Thymus (tissue), 11 donors: ENCODE results near the gene PRKG1. TPM values are rescaled to one million over a fixed set of nuclear protein-coding genes. Genes with fewer than 3 reads are reported as not detected.
"Not testable (repeated sequence)": the region's sequence is repeated elsewhere in the genome, so short reads cannot be mapped to it uniquely, and the experiment has no call there.

Source experiments
- DNase-seq, 9 donors: peaks; one replicate each; pipeline ENCODE4 v3.0.0-alpha.2; 2013; ENCODE audit warnings: low spot score in 9 of 9, low read depth in 6 of 9, missing footprints in 1 of 9
- H3K27ac ChIP-seq, 2 donors: one replicate each; pipeline ENCODE4 v1.5.1; 2013; ENCODE audit warnings: control low read depth in 1 of 2, low read depth in 1 of 2, low read length in 1 of 2, mild to moderate bottlenecking in 1 of 2, moderate library complexity in 1 of 2
- H3K27me3 ChIP-seq, 2 donors: one replicate each; pipeline ENCODE4 v1.5.1; 2013; ENCODE audit warnings: low read length in 1 of 2; ENCODE audit not compliant: control insufficient read depth in 2 of 2, insufficient read depth in 1 of 2
- H3K36me3 ChIP-seq, 2 donors: one replicate each; pipeline ENCODE4 v1.5.1; 2013; ENCODE audit warnings: low read length in 1 of 2, mild to moderate bottlenecking in 1 of 2, moderate library complexity in 1 of 2; ENCODE audit not compliant: control insufficient read depth in 2 of 2, insufficient read depth in 2 of 2
- H3K4me1 ChIP-seq, 2 donors: one replicate each; pipeline ENCODE4 v1.5.1; 2013; ENCODE audit warnings: low read length in 2 of 2; ENCODE audit not compliant: control insufficient read depth in 2 of 2, insufficient read depth in 2 of 2
- H3K4me3 ChIP-seq, 2 donors: one replicate each; pipeline ENCODE4 v1.5.1; 2013; ENCODE audit warnings: low read length in 2 of 2, control low read depth in 1 of 2, mild to moderate bottlenecking in 1 of 2
- H3K9me3 ChIP-seq, 2 donors: one replicate each; pipeline ENCODE4 v1.5.1; 2013; ENCODE audit warnings: low read length in 1 of 2, mild to moderate bottlenecking in 1 of 2; ENCODE audit not compliant: control insufficient read depth in 2 of 2, insufficient read depth in 1 of 2
- WGBS: extraction: QIAGEN DNeasy Blood & Tissue Kit; methylation state at CpG from one replicate; pipeline ENCODE4 v1.1.7; 2013; 5-methylcytosine and 5-hydroxymethylcytosine counted together
- polyA plus RNA-seq: library from polyadenylated mRNA; stranded (reverse); fragments of 200-250 nt; gene quantifications from one replicate; pipeline ENCODE4 v1.2.3, GENCODE V29; 2013
- total RNA-seq: library from RNA; stranded (reverse); fragments of 120-200 nt; gene quantifications from one replicate; pipeline ENCODE4 v1.2.4, GENCODE V29; 2013
- donor health status: healthy.

Gene PRKG1
- total and polyA plus RNA-seq, 2 donors: 2.5 to 7.4 TPM

- no peaks in the 10 kb centered on the region for H3K9me3 ChIP-seq
- H3K4me3 ChIP-seq: no peak overlapping the region
- no peak for DNase-seq
- H3K36me3 ChIP-seq: no peaks in the 10 kb centered on the region
- no peaks in the 10 kb centered on the region for H3K27me3 ChIP-seq
- H3K4me1 ChIP-seq: no peaks in the 10 kb centered on the region
- no peak overlapping the region for H3K27ac ChIP-seq
- 93% methylated on average over 2 of the region's 2 CpGs for WGBS
Measured at GRCh38 chr10:51188866-51189265, 114.6 kb downstream of the PRKG1 start.

DNA sequence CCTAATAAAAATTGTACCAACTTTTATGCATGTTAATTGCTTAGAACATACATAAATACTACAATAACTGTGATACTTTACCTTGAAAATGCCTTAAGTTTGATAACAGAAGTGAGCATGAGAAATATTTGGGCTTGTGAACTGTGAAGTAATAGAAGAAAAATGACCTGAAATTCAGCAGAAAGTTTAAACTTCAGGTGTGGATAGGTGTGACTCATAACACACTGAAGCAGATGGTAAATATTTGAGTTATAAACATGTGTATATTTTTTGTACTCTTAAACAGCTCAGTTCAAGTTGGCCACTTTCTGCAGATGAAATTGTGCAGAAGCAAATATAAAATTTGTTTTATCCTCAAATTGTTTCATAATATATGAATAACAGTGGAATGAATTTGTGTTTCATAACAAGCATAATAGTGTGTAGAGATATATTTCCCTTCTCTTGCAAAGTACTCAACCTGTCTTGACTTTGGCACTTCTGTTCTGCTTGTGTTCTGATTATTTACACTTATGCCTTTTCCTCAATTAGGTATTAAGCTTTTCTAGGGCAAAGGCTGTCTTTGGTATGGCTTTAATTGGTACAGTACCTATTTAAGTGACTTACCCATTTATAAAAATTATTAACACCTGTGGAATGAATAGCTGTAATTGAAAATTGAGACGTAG, 122.4 kb downstream of the PRKG1 start:
- no peak for DNase-seq
- H3K36me3 ChIP-seq: no peaks in the 10 kb centered on the region
- no peak overlapping the region for H3K27ac ChIP-seq
- no peak overlapping the region for H3K4me3 ChIP-seq
- WGBS: 96% methylated on average over 1 of the region's 1 CpG
- no peaks in the 10 kb centered on the region for H3K4me1 ChIP-seq
- no peaks in the 10 kb centered on the region for H3K9me3 ChIP-seq
- no peaks in the 10 kb centered on the region for H3K27me3 ChIP-seq

DNA sequence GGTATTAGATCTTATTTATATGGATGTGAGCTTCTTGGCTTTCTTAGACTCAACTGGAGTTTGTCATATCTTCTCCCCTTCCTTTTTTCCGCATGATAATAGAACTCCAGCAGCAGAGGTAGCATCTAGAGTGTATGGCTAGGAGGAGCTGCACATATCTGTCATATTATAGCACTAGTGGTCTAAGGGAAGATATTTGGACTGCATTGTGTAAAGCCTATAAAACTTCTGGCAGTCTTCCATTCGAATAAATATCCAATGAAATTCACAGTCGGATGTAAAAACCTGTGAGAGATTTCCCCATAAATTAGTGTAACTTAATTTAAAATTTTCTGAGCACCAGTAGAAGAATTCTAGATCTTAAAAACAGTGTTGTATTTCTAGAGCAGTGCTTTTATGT, 123.9 kb downstream of the PRKG1 start:
- H3K4me1 ChIP-seq: no peaks in the 10 kb centered on the region
- DNase-seq: no peak
- no peaks in the 10 kb centered on the region for H3K27me3 ChIP-seq
- WGBS: 92% methylated on average over 3 of the region's 3 CpGs
- no peak overlapping the region for H3K27ac ChIP-seq
- H3K9me3 ChIP-seq: no peaks in the 10 kb centered on the region
- no peak overlapping the region for H3K4me3 ChIP-seq
- H3K36me3 ChIP-seq: no peaks in the 10 kb centered on the region

- no peaks in the 10 kb centered on the region for H3K4me1 ChIP-seq
- no peak overlapping the region for H3K4me3 ChIP-seq
- no peak overlapping the region for H3K27ac ChIP-seq
- no peaks in the 10 kb centered on the region for H3K9me3 ChIP-seq
- 87% methylated on average over 1 of the region's 1 CpG for WGBS
- no peaks in the 10 kb centered on the region for H3K27me3 ChIP-seq
- no peak for DNase-seq
- H3K36me3 ChIP-seq: no peaks in the 10 kb centered on the region
Measured at GRCh38 chr10:51201947-51202346, 127.7 kb downstream of the PRKG1 start.

DNA sequence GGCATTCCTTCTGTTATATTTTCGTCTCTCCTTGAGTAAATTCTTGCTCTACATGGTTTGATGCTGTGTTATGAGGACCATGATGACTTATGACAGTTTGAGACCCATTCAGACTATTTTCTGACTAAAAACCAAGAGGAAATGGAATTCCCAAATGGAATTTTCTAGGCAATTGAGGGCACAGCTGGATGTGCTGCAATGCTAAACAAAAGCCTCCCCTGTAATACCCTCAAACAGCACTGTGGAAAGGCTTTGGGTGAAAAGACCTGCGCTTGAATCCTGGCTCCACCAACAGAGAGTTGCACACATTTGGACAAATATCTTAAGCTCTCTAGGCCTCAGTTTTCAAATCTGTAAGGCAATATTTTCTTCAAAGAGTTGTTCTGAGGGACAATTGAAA, 129.1 kb downstream of the PRKG1 start:
- WGBS: 93% methylated on average over 2 of the region's 2 CpGs

GRCh38 chr10:51204066-51204465, 129.8 kb downstream of the PRKG1 start:
- no peak for DNase-seq
- no peaks in the 10 kb centered on the region for H3K27me3 ChIP-seq
- H3K9me3 ChIP-seq: no peaks in the 10 kb centered on the region
- H3K4me1 ChIP-seq: no peaks in the 10 kb centered on the region
- 88% methylated on average over 2 of the region's 2 CpGs for WGBS
- H3K27ac ChIP-seq: no peak overlapping the region
- H3K4me3 ChIP-seq: no peak overlapping the region
- H3K36me3 ChIP-seq: no peaks in the 10 kb centered on the region

More for the DNA sequence above, 129.1 kb downstream of the PRKG1 start:
- DNase-seq: no peak
- Histone ChIP-seq H3K4me3 (no peak overlapping the region), H3K9me3 (no peaks in the 10 kb centered on the region), H3K36me3 (no peaks in the 10 kb centered on the region), H3K4me1 (no peaks in the 10 kb centered on the region), H3K27ac (no peak overlapping the region), H3K27me3 (no peaks in the 10 kb centered on the region)

GRCh38 chr10:51204701-51205100, 130.4 kb downstream of the PRKG1 start:
- no peaks in the 10 kb centered on the region for H3K27me3 ChIP-seq
- no peaks in the 10 kb centered on the region for H3K4me1 ChIP-seq
- H3K36me3 ChIP-seq: no peaks in the 10 kb centered on the region
- no peaks in the 10 kb centered on the region for H3K9me3 ChIP-seq
- H3K27ac ChIP-seq: no peak overlapping the region
- no peak for DNase-seq
- no peak overlapping the region for H3K4me3 ChIP-seq

- Histone ChIP-seq H3K27ac (no peak overlapping the region), H3K9me3 (no peaks in the 10 kb centered on the region), H3K4me3 (no peak overlapping the region), H3K4me1 (no peaks in the 10 kb centered on the region), H3K27me3 (no peaks in the 10 kb centered on the region), H3K36me3 (no peaks in the 10 kb centered on the region)
- WGBS: 93% methylated on average over 1 of the region's 1 CpG
- DNase-seq: no peak
Measured at GRCh38 chr10:51206500-51206899, 132.2 kb downstream of the PRKG1 start.

DNA sequence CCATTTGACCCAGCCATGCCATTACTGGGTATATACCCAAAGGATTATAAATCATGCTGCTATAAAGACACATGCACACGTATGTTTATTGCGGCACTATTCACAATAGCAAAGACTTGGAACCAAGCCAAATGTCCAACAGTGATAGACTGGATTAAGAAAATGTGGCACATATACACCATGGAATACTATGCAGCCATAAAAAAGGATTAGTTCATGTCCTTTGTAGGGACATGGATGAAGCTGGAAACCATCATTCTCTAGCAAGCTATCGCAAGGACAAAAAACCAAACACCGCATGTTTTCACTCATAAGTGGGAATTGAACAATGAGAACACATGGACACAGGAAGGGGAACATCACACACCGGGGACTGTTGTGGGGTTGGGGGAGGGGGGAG, 138.7 kb downstream of the PRKG1 start:
- not testable (repeated sequence) for H3K36me3 ChIP-seq, H3K4me1 ChIP-seq, H3K27ac ChIP-seq, H3K27me3 ChIP-seq, DNase-seq, H3K9me3 ChIP-seq, H3K4me3 ChIP-seq
- WGBS: 93% methylated on average over 3 of the region's 5 CpGs
